Caco-2 (cell line): ENCODE data around the gene CRB2. TPM values are rescaled to one million over a fixed set of nuclear protein-coding genes. Genes with fewer than 3 reads are reported as not detected.
"Not testable (repeated sequence)": the region's sequence is repeated elsewhere in the genome, so short reads cannot be mapped to it uniquely, and the experiment has no call there.

ENCODE experiments used
- BruUV-seq: library from RNA; stranded (reverse); fragments of 400-500 nt; replicated peaks from 2 replicates; lab custom pipeline; 2021; lab: Mats Ljungman, UMichigan
- CTCF ChIA-PET: fragments of 300-600 bp; sonication (Branson Sonifier 250); formaldehyde crosslinking; loops from one replicate; lab custom pipeline; 2022; ENCODE audit warnings: antibody characterized with exemption; lab: Charles Lee
- POLR2A ChIA-PET: fragments of 300-600 bp; sonication (Branson Sonifier 250); formaldehyde crosslinking; loops from one replicate; lab custom pipeline; 2022; ENCODE audit warnings: antibody characterized with exemption; lab: Charles Lee
- DNase-seq, 2 experiments: peaks; one replicate each; pipeline versions ENCODE4 v3.0.0 to v3.0.0-alpha.2; 2020 to 2022
- H3K27me3 ChIP-seq: replicated peaks from 2 replicates; pipeline ENCODE4 v1.6.0; 2011; ENCODE audit warnings: low read length; ENCODE audit not compliant: control insufficient read depth, insufficient read depth
- H3K36me3 ChIP-seq: 2 replicates; pipeline ENCODE4 v1.5.1; 2011; ENCODE audit warnings: low read length; ENCODE audit not compliant: control insufficient read depth, insufficient read depth
- H3K4me1 ChIP-seq: fragments of 250-450 bp; sonication (Bioruptor Pico); 2 replicates; pipeline ENCODE4 v1.5.1; 2020; ENCODE audit warnings: mild to moderate bottlenecking
- H3K4me3 ChIP-seq: 2 replicates; pipeline ENCODE4 v1.5.1; 2011; ENCODE audit warnings: low read depth, mild to moderate bottlenecking, control low read depth, low read length
- H3K9me3 ChIP-seq: fragments of 250-450 bp; sonication (Bioruptor Pico); 2 replicates; pipeline ENCODE4 v1.5.1; 2020; ENCODE audit warnings: mild to moderate bottlenecking, moderate library complexity
- H3K27ac Mint-ChIP-seq: one replicate; pipeline ENCODE4 v1.8.0; 2022; ENCODE audit warnings: mixed read lengths; ENCODE audit not compliant: unreplicated experiment
- H3K27me3 Mint-ChIP-seq: one replicate; pipeline ENCODE4 v1.8.0; 2022; ENCODE audit warnings: mixed read lengths; ENCODE audit not compliant: insufficient read depth, unreplicated experiment
- H3K36me3 Mint-ChIP-seq: one replicate; pipeline ENCODE4 v1.8.0; 2022; ENCODE audit warnings: mild to moderate bottlenecking, mixed read lengths; ENCODE audit not compliant: insufficient read depth, unreplicated experiment
- H3K4me1 Mint-ChIP-seq: one replicate; pipeline ENCODE4 v1.8.0; 2022; ENCODE audit warnings: low read depth, mixed read lengths; ENCODE audit not compliant: unreplicated experiment
- H3K4me3 Mint-ChIP-seq: one replicate; pipeline ENCODE4 v1.8.0; 2022; ENCODE audit warnings: mild to moderate bottlenecking, moderate library complexity, mixed read lengths; ENCODE audit not compliant: unreplicated experiment
- H3K9me3 Mint-ChIP-seq: one replicate; pipeline ENCODE4 v1.8.0; 2022; ENCODE audit warnings: mixed read lengths; ENCODE audit not compliant: unreplicated experiment
- CTCF ChIP-seq, 2 experiments: fragments of 200-600 bp in 1 of 2; IDR thresholded peaks; 1 replicate in 1 of 2; 2 replicates in 1 of 2; pipeline versions ENCODE4 v1.5.1 to v1.8.0; 2011 to 2022; ENCODE audit warnings: antibody characterized with exemption in 1 of 2, control low read depth in 1 of 2, inconsistent platforms in 1 of 2, low read depth in 1 of 2, low read length in 1 of 2, mild to moderate bottlenecking in 1 of 2, moderate library complexity in 1 of 2; ENCODE audit not compliant: insufficient read depth in 1 of 2, severe bottlenecking in 1 of 2, unreplicated experiment in 1 of 2
- intact Hi-C: fragments of 100-400 bp; cut with micrococcal nuclease; formaldehyde crosslinking; loops from one replicate; pipeline ENCODE4 v1.10.0; 2022; ENCODE audit not compliant: unreplicated experiment
- total RNA-seq: library from RNA; stranded (reverse); gene quantifications from 2 replicates; pipeline ENCODE4 v1.2.3, GENCODE V29; 2022

The CRB2 gene
- total RNA-seq, 1 experiment from 2014 or later: 0.34 TPM

DNA sequence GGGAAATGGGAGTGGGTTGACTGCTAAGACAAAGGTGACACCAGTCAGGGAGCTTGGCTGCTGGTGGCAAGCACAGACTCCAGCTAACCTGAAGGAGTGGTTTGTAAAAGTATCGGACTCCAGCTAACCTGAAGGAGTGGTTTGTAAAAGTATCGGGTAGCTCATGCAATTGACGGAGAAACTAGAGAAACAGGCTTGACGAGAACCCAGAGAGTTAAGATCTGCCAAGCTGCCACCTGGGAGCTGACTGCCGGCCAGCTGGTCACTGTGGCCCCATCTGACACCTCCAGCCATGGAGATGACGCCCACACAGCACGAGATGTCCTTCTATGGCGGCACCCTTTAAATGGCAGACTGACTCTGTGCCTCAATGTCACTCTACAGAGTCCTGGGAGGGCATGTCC, 28.3 kb upstream of the CRB2 start:
- POLR2A ChIA-PET: no interaction called here
- intact Hi-C loops: no loop called here

GRCh38 chr9:123329329-123329955, 26.6 kb upstream of the CRB2 start:
- 0 out of 2 replicates have a peak, but pooled peaks cover 10% of the 10 kb centered on the region for H3K4me1 ChIP-seq
- no peak for DNase-seq
- POLR2A ChIA-PET: no interaction called here
- H3K27me3 ChIP-seq: no peaks in the 10 kb centered on the region
- no peak overlapping the region for H3K4me3 Mint-ChIP-seq
- BruUV-seq: no TSS peak
- intact Hi-C loops: no loop called here
- no peak overlapping the region for H3K4me3 ChIP-seq
- H3K4me1 Mint-ChIP-seq: peaks cover 15% of the 10 kb centered on the region
- H3K9me3 Mint-ChIP-seq: no peaks in the 10 kb centered on the region
- H3K36me3 Mint-ChIP-seq: no peaks in the 10 kb centered on the region
- H3K27me3 Mint-ChIP-seq: no peaks in the 10 kb centered on the region
- no peaks in the 10 kb centered on the region for H3K9me3 ChIP-seq
- TF ChIP-seq CTCF (IDR thresholded peaks at IDR 0.05; ENCODE audit: insufficient read depth in 1 of 2, low read depth in 1 of 2, low read length in 1 of 2, severe bottlenecking in 1 of 2, unreplicated experiment in 1 of 2): no peak
- H3K27ac Mint-ChIP-seq: no peak overlapping the region
- CTCF ChIA-PET: no interaction called here
- no peaks in the 10 kb centered on the region for H3K36me3 ChIP-seq

More for the DNA sequence above, 28.3 kb upstream of the CRB2 start:
- Mint-ChIP-seq H3K4me1 (peaks cover 20% of the 10 kb centered on the region), H3K4me3 (no peak overlapping the region), H3K27me3 (no peaks in the 10 kb centered on the region), H3K27ac (peak overlapping the region; percentile 37), H3K36me3 (no peaks in the 10 kb centered on the region), H3K9me3 (no peaks in the 10 kb centered on the region)
- Histone ChIP-seq H3K36me3 (no peaks in the 10 kb centered on the region), H3K4me3 (no peak overlapping the region), H3K4me1 (0 out of 2 replicates have a peak, but pooled peaks cover 10% of the 10 kb centered on the region), H3K9me3 (no peaks in the 10 kb centered on the region), H3K27me3 (no peaks in the 10 kb centered on the region)
- CTCF ChIA-PET: no interaction called here
- no TSS peak for BruUV-seq
- peak; percentile 56 to 67 for DNase-seq
- TF ChIP-seq CTCF (IDR thresholded peaks at IDR 0.05; ENCODE audit: insufficient read depth in 1 of 2, low read depth in 1 of 2, low read length in 1 of 2, severe bottlenecking in 1 of 2, unreplicated experiment in 1 of 2): no peak

DNA sequence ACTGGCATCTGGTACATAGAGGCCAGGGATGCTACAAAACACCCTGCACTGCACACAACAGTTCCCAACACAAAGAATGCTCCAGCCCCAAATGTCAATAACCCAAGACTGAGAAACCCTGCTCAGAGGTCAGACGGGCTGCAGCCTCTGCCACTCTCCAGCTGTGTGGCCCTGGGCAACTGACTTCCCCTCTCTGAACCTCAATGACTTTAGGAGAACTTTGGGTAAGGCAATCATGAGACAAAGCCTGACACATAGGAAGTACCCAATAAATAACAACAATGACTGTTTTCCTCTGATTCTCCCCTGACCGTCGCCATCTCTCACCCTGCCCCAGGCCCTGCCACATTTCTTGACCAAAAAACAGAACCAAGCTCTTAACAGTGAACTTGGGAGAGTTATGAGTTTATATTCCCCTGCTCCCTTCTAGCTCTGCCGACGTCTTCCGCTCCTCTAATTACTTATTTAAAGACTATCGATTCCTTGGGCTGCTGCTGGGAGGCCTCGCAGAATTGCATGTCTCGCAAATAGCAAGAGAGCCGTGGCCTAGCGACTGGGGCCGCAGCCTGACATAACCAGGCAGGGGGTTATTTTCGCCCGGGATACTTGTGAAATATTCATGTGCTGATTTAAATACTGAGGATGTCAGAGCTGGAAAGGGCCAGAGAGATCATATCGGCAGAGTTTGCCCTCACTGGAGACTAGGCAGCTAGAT, 24.5 kb upstream of the CRB2 start:
- H3K4me1 ChIP-seq: 0 out of 2 replicates have a peak, but pooled peaks cover 10% of the 10 kb centered on the region
- CTCF ChIA-PET: no interaction called here
- H3K36me3 ChIP-seq: no peaks in the 10 kb centered on the region
- H3K27me3 ChIP-seq: no peaks in the 10 kb centered on the region
- Mint-ChIP-seq H3K9me3 (no peaks in the 10 kb centered on the region), H3K27me3 (no peaks in the 10 kb centered on the region), H3K36me3 (no peaks in the 10 kb centered on the region), H3K4me1 (peaks cover 7% of the 10 kb centered on the region), H3K4me3 (no peak overlapping the region), H3K27ac (no peak overlapping the region)
- no peak overlapping the region for H3K4me3 ChIP-seq
- no peaks in the 10 kb centered on the region for H3K9me3 ChIP-seq
- TF ChIP-seq CTCF (IDR thresholded peaks at IDR 0.05; ENCODE audit: insufficient read depth in 1 of 2, low read depth in 1 of 2, low read length in 1 of 2, severe bottlenecking in 1 of 2, unreplicated experiment in 1 of 2): no peak
- no peak for DNase-seq
- BruUV-seq: no TSS peak
- POLR2A ChIA-PET: no interaction called here
- intact Hi-C loops: no loop called here

DNA sequence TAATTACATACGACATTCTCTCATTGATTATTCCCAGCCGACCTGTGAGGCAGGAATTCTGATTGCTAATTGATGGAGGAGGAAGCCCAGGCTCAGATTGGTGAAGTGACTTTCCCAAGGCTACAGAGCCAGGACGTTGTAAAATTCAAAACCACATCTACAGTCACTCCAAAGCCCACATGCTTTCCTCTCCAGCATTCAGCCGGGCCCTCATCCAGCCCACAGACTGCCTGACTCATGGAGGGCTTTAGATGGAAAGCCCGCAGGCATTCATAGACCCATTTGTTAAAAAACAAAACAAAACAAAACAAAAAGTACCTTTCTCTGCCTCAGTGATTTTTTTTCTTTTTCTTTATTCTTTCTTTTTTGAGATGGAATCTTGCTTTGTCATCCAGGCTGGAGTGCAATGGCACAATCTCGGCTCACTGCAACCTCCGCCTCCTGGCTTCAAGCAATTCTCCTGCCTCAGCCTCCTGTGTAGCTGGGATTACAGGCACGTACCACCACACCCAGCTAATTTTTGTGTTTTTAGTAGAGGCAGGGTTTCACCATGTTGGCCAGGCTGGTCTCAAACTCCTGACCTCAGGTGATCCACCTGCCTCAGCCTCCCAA, 22.8 kb upstream of the CRB2 start:
- DNase-seq, intact Hi-C loops, POLR2A ChIA-PET, H3K4me1 ChIP-seq, H3K9me3 ChIP-seq, H3K9me3 Mint-ChIP-seq, H3K27me3 ChIP-seq, H3K27ac Mint-ChIP-seq, H3K4me3 ChIP-seq, BruUV-seq, H3K36me3 ChIP-seq, H3K4me1 Mint-ChIP-seq, H3K36me3 Mint-ChIP-seq, H3K27me3 Mint-ChIP-seq, H3K4me3 Mint-ChIP-seq, CTCF ChIA-PET: not testable (repeated sequence)
